IPS-15b (cell line): ENCODE data around the gene SIK3.
"Not testable (repeated sequence)": the region's sequence is repeated elsewhere in the genome, so short reads cannot be mapped to it uniquely, and the experiment has no call there.

Experiments
- H3K27me3 ChIP-seq: one replicate; pipeline ENCODE4 v1.6.1; 2013; ENCODE audit warnings: low read length; ENCODE audit not compliant: control insufficient read depth, insufficient read depth
- H3K36me3 ChIP-seq: one replicate; pipeline ENCODE4 v1.6.1; 2013; ENCODE audit warnings: low read length; ENCODE audit not compliant: control insufficient read depth, insufficient read depth
- H3K4me1 ChIP-seq: one replicate; pipeline ENCODE4 v1.6.1; 2013; ENCODE audit warnings: mild to moderate bottlenecking, low read length; ENCODE audit not compliant: control insufficient read depth, insufficient read depth
- H3K4me3 ChIP-seq: one replicate; pipeline ENCODE4 v1.5.1; 2013; ENCODE audit warnings: low read depth, low read length
- H3K9ac ChIP-seq: one replicate; pipeline ENCODE4 v1.6.1; 2013; ENCODE audit warnings: low read depth, mild to moderate bottlenecking, low read length
- H3K9me3 ChIP-seq: one replicate; pipeline ENCODE4 v1.6.1; 2013; ENCODE audit warnings: mild to moderate bottlenecking, low read length; ENCODE audit not compliant: control insufficient read depth, insufficient read depth

Gene SIK3

DNA sequence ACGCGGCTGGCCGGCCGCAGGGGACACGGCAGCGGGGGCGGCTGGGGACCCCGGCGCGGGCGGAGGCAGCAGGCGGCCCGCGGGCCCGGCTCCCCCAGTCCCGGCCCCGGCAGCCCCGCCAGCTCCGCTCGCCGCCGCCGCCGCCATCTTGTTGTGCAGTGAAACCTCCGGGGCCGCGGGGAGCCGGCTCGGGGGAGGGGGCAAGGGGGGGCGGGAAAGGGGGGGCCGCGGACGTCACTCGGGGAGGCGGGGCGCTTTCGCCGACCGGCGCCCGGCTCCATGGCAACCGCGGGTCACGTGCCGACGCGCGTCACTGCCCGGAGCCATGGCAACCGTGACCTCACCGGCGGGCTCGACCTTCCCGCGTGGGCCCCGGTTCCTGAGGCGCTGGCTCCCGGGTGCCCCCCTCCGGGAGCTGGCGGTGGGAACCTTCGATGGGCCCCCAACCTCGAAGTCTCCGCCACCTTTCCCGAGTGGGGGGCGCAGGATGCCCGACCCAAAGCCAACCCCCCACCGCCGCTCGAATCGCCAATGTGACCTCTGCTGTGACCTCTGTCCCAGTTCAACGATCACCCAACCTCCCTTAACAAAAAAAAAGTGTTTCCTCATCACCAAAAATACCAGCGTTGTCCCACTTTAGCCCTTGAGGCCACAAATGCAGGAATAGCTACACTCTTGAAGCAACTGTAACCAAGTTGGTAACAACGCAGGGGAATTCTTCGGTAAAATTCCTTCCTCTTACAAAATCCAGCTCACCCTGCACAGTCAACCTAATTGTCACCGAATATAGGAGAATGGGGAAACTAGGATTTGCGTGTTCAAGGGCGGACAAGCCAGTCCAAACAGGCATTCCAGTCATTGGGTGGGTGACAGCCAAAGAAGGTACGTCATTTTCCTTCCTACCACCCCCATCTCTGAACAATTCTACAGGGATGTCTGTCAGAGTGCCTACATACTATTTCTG is at the start of gene SIK3:
Gene SIK3 (minus strand): TSS at position 160 of the 964 bp plus-strand sequence. CDS start 13 bp downstream, at position 147.
- Histone ChIP-seq H3K36me3 (no peaks in the 10 kb centered on the region), H3K9ac (peak within 1 kb of the TSS; percentile 68), H3K4me1 (peaks cover 21% of the 10 kb centered on the region), H3K9me3 (no peaks in the 10 kb centered on the region), H3K27me3 (no peaks in the 10 kb centered on the region), H3K4me3 (peak within 1 kb of the TSS; percentile 80)

DNA sequence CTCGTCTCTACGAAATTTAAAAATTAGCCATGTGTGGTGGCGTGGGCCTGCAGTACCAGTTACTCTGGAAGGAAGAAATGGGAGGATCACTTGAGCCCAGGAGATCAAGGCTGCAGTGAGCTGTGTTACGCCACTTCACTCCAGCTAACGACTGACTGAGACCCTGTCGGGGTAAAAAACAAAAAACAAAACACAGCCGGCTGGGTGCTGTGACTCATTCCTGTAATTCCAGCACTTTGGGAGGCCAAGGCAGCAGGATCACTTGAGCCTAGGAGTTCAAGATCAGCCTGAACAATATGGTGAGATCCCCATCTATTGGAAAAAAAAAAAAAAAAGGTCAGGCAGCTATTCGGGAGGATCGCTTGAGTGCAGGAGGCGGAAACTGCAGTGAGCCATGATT is 48.3 kb upstream of the SIK3 start:
- Histone ChIP-seq H3K4me3 (no peak overlapping the region), H3K9ac (no peak overlapping the region), H3K4me1 (peaks cover 8% of the 10 kb centered on the region), H3K36me3 (peaks cover 12% of the 10 kb centered on the region), H3K9me3 (no peaks in the 10 kb centered on the region), H3K27me3 (no peaks in the 10 kb centered on the region)

DNA sequence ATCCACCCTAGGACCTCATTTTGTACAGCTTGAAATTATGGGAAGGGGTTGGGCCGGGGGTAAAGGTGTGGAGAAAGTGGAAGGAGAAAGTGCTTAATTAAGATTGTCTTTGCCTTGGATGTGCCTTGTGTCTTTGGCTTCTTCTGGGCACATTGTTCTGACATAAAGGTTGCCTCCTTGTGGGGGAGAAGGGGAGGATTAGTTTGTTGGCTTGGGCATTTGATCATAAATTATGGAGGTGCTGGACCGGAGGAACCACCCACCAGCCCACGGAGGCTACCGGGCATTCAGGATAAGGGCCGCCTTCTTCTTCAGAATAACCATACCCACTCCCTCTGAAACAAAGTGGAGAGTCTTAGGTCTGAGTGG is 47.1 kb upstream of the SIK3 start:
- H3K4me1 ChIP-seq, result peaks cover 8% of the 10 kb centered on the region
- peak overlapping the region; percentile 94 for H3K9ac ChIP-seq
- H3K27me3 ChIP-seq, result no peaks in the 10 kb centered on the region
- no peaks in the 10 kb centered on the region for H3K9me3 ChIP-seq
- peak overlapping the region; percentile 90 for H3K4me3 ChIP-seq
- H3K36me3 ChIP-seq, result peaks cover 12% of the 10 kb centered on the region

DNA sequence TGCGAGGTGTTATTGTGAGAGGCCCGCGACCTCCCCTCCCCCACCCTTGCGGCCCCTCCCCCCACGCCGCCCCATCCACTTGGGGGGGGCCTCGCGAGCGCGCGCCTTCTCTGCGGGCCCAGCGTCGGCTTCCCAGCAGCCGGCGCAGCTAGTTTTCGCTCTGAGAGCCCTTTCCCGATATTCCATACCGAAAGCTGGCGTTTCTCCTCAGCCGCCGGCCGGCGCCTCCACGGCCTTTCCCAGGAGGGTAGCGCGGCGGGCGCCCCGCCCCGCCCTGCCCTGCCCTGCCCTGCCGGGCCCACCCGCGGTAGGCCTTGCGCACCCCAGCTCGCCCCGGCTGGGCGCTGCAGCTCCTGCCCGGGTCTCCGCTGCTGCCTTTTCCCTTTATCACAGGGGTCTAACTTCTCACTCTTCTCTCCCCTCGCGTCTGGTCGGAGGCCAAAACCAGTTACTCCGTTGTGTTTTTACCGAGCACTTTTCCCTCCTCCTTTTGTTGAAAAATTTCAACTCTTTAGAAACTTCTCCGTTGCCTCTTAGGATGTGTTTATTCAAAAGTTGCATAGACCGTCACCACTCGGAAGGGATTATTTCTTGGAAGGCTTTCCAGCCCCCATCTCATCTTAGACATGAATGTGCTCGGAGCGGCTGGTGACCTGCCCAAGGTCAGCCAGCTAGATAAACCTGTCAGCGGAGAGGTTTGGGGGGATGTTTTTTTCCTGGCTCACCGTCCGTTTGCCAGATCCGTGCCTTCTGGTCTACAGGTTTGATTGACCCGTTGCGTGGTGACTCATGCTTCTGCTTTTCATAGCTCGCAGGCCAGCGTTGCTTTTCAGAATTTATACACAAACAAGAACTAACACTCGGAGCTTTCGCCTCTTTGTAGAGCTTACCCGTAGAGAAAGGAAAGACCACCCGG is 46.5 kb upstream of the SIK3 start:
- peaks cover 12% of the 10 kb centered on the region for H3K36me3 ChIP-seq
- H3K4me1 ChIP-seq, result peaks cover 8% of the 10 kb centered on the region
- peak overlapping the region; percentile 90 for H3K4me3 ChIP-seq
- no peaks in the 10 kb centered on the region for H3K27me3 ChIP-seq
- no peaks in the 10 kb centered on the region for H3K9me3 ChIP-seq
- peak overlapping the region; percentile 94 for H3K9ac ChIP-seq

DNA sequence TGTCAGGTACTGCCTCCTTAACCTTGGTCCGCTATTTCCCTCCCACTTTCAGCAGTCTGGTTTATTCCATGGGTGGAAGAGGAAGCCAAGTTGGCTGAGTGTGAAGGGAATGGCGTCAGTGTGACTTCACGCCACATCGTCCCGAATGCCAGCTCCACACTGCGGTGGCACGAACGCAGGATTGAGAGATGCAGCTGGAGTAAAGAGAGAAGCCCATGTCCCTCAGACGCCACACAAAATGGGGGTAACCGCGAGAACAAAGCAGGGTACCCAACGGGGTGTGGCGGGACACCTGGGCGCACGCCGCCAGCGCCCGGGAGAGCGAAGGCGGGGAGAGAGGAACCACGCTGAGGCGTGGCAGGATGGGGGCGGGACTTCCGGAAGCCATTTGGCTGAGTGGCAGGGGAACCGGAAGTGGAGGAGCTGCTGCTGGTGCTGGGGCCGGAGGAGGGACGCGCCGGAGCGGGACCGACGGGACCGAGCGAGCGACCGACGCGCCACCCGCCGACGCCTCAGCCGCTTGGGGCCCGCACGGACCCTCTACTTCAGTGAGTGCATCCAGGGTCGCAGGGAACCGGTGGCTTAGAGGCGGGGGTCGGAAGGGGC is 45.7 kb upstream of the SIK3 start, which contains the start of gene PAFAH1B2:
Gene PAFAH1B2 (plus strand): TSS at position 417 of the 606 bp plus-strand sequence. CDS start 8,161 bp downstream, outside the sequence.
- peaks cover 12% of the 10 kb centered on the region for H3K36me3 ChIP-seq
- H3K4me3 ChIP-seq, result peak within 1 kb of the TSS; percentile 90
- peak within 1 kb of the TSS; percentile 94 for H3K9ac ChIP-seq
- H3K9me3 ChIP-seq, result no peaks in the 10 kb centered on the region
- peaks cover 8% of the 10 kb centered on the region for H3K4me1 ChIP-seq
- H3K27me3 ChIP-seq, result no peaks in the 10 kb centered on the region

DNA sequence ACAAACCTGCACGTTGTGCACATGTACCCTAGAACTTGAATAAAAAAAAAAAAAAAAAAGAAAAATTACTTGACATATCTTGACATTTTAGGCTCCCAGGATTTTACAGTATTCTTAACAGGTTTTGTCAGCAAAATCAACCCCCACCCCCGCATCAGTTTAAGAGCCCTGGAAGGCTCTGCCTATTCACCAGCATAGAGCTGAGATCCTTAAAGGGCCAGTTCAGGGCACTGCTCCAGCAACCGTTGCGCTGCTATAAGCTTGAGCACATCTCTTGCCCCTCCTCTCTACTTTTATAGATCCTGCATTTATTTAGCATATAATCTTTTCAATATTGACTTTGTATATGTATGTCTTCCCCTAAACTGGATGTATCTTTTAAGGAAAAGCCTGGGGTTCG is 45.2 kb upstream of the SIK3 start:
- peak overlapping the region; percentile 94 for H3K9ac ChIP-seq
- H3K36me3 ChIP-seq, result peaks cover 12% of the 10 kb centered on the region
- H3K27me3 ChIP-seq, result no peaks in the 10 kb centered on the region
- no peaks in the 10 kb centered on the region for H3K9me3 ChIP-seq
- H3K4me1 ChIP-seq, result peaks cover 8% of the 10 kb centered on the region
- H3K4me3 ChIP-seq, result peak overlapping the region; percentile 90

DNA sequence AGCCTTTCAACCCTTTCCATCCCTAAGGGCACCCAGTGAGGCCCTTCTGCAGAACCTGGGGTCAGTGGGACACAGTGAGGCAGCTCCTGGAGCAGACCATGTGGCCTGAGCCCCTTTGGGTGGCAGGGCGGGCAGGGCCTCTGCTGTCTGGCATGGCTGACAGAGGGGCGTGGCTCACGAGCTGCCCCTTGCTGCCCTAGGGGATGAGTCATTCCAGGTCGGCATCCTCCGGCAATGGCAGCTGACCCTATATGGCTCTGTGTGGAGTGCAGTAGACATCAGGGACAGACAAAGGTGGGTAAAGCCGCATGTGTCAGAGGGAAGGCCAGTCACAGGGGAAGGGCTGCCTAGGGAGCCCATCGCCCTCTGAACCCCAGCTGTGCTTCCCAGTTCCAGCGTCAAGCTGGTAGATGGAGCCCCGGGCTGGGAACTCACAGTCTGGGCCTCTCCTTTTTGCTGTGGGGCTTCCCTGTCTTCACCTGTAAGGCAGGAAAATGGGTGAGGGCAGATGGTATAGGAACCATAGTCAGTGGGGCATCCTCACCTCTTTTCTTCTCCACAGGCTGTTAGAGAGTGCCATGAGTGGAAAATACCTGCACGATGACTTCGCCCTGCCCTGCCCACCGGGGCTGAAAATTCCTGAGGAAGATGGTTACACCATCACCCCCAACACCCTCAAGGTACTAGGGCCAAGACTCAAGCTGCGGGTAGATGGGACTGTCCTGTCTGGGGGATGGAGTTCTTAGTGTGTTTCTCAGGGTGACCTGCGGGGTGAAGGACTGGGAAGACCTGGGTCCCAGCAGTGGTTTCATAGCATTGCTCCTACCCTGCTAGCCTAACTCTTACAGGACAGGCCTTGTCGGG is 39.2 kb upstream of the SIK3 start:
- not testable (repeated sequence) for H3K36me3 ChIP-seq, H3K27me3 ChIP-seq, H3K4me1 ChIP-seq, H3K9me3 ChIP-seq, H3K4me3 ChIP-seq, H3K9ac ChIP-seq

DNA sequence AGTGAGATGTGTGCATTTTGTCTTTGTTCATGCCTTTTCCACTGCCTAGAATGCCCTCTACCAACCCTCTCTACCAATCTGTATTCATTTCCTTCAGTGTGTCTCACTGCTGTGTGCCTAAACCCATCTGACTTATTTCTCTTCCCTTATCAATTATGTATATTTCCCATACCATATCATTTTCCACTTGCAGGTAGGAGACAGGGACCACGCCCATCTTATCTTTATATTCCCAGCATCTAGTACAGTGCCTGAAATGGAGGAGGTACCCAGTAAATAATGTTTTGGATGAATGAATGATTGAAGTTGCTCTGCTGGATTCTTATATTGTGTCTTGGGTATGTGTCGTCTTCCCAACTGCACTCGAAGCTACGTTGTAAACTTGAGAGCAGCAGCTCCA is 36.8 kb upstream of the SIK3 start:
- H3K36me3 ChIP-seq, H3K4me3 ChIP-seq, H3K9ac ChIP-seq, H3K27me3 ChIP-seq, H3K4me1 ChIP-seq, H3K9me3 ChIP-seq: not testable (repeated sequence)

DNA sequence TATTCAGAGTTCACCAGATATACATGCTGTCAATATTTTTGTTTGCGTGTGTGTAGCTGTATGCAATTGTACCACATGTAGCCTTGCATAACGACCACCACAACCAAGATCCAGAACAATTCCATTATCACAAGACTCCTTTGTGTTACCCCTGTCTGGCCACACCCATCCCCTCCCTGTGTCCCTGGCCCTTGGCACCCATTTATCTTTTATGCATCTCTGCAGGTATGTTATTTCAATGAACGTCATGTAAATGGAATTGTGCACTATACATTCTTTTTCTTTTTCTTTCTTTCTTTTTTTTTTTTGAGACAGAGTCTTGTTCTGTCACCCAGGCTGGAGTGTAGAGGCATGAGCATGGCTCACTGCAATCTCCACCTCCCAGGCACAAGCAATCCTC is 36.2 kb upstream of the SIK3 start:
- Histone ChIP-seq H3K4me3 (no peak overlapping the region), H3K9me3 (no peaks in the 10 kb centered on the region), H3K36me3 (no peaks in the 10 kb centered on the region), H3K27me3 (no peaks in the 10 kb centered on the region), H3K9ac (no peak overlapping the region), H3K4me1 (no peaks in the 10 kb centered on the region)

DNA sequence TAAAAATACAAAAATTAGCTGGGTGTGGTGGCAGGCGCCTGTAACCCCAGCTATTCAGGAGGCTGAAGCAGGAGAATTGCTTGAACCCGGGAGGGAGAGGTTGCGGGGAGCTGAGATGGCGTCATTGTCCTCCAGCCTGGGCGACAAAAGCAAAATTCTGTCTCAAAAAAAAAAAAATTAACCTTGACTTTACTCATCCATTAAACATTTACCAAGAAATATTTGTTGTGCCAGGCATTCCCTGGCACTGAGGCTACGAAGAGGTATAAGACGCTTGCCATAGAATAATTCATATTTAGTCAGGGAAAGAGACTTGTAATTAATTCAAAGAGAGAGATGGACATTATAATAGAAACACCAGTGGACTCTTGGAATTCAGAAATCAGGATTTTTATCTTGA is 32.7 kb upstream of the SIK3 start:
- H3K36me3 ChIP-seq, result no peaks in the 10 kb centered on the region
- H3K4me1 ChIP-seq, result no peaks in the 10 kb centered on the region
- no peaks in the 10 kb centered on the region for H3K27me3 ChIP-seq
- H3K9me3 ChIP-seq, result no peaks in the 10 kb centered on the region
- no peak overlapping the region for H3K9ac ChIP-seq
- H3K4me3 ChIP-seq, result no peak overlapping the region

DNA sequence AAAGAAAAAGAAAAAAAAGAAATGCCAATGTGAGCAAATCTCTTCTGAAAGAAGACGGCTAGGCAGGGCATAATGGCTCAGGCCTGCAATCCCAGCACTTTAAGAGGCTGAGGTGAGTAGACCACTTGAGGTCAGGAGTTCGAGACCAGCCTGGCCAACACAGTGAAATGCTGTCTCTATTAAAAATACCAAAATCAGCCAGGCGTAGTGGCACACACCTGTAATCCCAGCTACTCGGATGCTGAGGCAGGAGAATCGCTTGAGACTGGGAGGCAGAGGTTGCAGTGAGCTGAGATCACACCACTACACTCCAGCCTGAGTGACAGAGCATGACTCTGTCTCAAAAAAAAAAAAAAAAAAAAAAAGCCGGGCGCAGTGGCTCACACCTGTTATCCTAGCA is 32.2 kb upstream of the SIK3 start:
- H3K36me3 ChIP-seq, H3K9ac ChIP-seq, H3K27me3 ChIP-seq, H3K9me3 ChIP-seq, H3K4me1 ChIP-seq, H3K4me3 ChIP-seq: not testable (repeated sequence)
